NB4 (cell line): ENCODE measurements around the gene DENND1A.

Source experiments
- DNase-seq: peaks from one replicate; pipeline ENCODE4 v3.0.0; 2010; ENCODE audit warnings: low read depth
- H3K4me3 ChIP-seq: one replicate; pipeline ENCODE4 v1.5.1; 2011; ENCODE audit warnings: mild to moderate bottlenecking, low read depth, low read length, moderate library complexity
- CTCF ChIP-seq: IDR thresholded peaks from one replicate; pipeline ENCODE4 v1.5.1; 2012; ENCODE audit warnings: low read depth, low read length
- MAX ChIP-seq: IDR thresholded peaks from 2 replicates; pipeline ENCODE4 v1.6.1; 2011; ENCODE audit warnings: low read depth, low read length
- MYC ChIP-seq: IDR thresholded peaks from 2 replicates; pipeline ENCODE4 v1.6.1; 2011; ENCODE audit warnings: low read depth, low read length
- POLR2A ChIP-seq: IDR thresholded peaks from 2 replicates; pipeline ENCODE4 v1.6.1; 2011; ENCODE audit warnings: mild to moderate bottlenecking; ENCODE audit not compliant: insufficient read length; ENCODE audit errors: extremely low read depth

The DENND1A gene

GRCh38 chr9:123929177-123929869 is 603 bp downstream of the DENND1A start:
- peak overlapping the region; percentile 94 for H3K4me3 ChIP-seq
- TF ChIP-seq MYC (no peak), MAX (no peak), POLR2A (no peak), CTCF (no peak)
- peak; percentile 42 for DNase-seq

- TF ChIP-seq POLR2A = no peak
- TF ChIP-seq CTCF = no peak
- no peak for TF ChIP-seq MAX
- no peak for TF ChIP-seq MYC
- DNase-seq = peak; percentile 46
- peak overlapping the region; percentile 94 for H3K4me3 ChIP-seq
Measured at GRCh38 chr9:123928533-123929176, 1.3 kb downstream of the DENND1A start.

GRCh38 chr9:123927625-123928532 is 2.0 kb downstream of the DENND1A start:
- H3K4me3 ChIP-seq = peak overlapping the region; percentile 94
- TF ChIP-seq POLR2A = no peak
- no peak for TF ChIP-seq CTCF
- peak; percentile 84 for DNase-seq

- TF ChIP-seq CTCF (no peak), POLR2A (no peak), MYC (no peak), MAX (no peak)
- DNase-seq = no peak
- peak overlapping the region; percentile 94 for H3K4me3 ChIP-seq
Measured at GRCh38 chr9:123926941-123927340, 3.0 kb downstream of the DENND1A start.

- peak overlapping the region; percentile 2 for H3K4me3 ChIP-seq
- TF ChIP-seq POLR2A (no peak), MYC (peak; percentile 35)
- peak; percentile 80 for DNase-seq
Measured at GRCh38 chr9:123925819-123926218, 4.1 kb downstream of the DENND1A start.

- no peak for DNase-seq
- TF ChIP-seq CTCF = no peak
- TF ChIP-seq MYC = no peak
- no peak for TF ChIP-seq POLR2A
- no peak for TF ChIP-seq MAX
- H3K4me3 ChIP-seq = peak overlapping the region; percentile 2
Measured at GRCh38 chr9:123925161-123925560, 4.8 kb downstream of the DENND1A start.
